Measurements from ENCODE around the gene CHRD.

DNA sequence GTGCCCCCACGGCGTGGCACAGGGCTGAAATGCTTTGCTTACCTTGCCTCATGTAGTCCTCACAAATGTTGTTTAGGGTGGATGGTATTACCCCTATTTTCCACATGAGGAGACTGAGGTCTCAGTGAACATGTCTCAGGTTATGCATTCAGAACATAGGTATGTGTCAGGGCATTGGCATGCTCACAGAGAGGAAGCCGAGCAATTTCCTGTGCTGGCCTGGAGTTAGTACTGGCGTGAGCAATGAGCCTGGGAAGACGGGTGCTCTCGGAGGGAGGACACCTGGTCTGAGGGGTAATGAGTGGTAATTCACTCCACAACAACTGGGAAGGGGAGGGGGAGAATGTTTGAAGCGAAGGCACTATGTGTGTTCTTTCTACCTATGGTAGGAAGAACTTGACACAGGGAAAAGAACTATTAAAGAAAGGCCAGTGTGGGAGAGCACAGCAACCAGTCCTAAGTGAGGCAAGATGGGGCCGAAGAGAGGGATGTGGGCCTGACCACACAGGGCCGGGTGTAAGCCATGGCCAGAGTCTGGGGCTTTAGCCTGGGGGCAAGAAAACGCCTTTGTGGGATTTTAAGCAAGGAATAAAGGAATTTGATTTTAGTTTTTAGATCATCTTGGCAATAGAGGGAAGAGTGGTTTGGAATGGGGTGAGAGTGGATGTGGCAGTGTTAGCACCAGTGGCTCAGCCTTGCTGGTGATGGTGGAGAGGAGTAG lies 47.3 kb upstream of the CHRD start:
- TF ChIP-seq EP300 (IDR thresholded peaks at IDR 0.05), result no peak
- TF ChIP-seq, protein P1, sequence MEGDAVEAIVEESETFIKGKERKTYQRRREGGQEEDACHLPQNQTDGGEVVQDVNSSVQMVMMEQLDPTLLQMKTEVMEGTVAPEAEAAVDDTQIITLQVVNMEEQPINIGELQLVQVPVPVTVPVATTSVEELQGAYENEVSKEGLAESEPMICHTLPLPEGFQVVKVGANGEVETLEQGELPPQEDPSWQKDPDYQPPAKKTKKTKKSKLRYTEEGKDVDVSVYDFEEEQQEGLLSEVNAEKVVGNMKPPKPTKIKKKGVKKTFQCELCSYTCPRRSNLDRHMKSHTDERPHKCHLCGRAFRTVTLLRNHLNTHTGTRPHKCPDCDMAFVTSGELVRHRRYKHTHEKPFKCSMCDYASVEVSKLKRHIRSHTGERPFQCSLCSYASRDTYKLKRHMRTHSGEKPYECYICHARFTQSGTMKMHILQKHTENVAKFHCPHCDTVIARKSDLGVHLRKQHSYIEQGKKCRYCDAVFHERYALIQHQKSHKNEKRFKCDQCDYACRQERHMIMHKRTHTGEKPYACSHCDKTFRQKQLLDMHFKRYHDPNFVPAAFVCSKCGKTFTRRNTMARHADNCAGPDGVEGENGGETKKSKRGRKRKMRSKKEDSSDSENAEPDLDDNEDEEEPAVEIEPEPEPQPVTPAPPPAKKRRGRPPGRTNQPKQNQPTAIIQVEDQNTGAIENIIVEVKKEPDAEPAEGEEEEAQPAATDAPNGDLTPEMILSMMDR (IDR thresholded peaks at IDR 0.05), result no peak
- TF ChIP-seq POLR2A (IDR thresholded peaks at IDR 0.05), result no peak
- TF ChIP-seq POLR2AphosphoS5 (IDR thresholded peaks at IDR 0.05), result no peak
